ENCODE measurements around the gene PSMA1.

The PSMA1 gene

GRCh38 chr11:14471127-14471526 lies 49.1 kb downstream of the PSMA1 start:
- TF ChIP-seq, protein P1, sequence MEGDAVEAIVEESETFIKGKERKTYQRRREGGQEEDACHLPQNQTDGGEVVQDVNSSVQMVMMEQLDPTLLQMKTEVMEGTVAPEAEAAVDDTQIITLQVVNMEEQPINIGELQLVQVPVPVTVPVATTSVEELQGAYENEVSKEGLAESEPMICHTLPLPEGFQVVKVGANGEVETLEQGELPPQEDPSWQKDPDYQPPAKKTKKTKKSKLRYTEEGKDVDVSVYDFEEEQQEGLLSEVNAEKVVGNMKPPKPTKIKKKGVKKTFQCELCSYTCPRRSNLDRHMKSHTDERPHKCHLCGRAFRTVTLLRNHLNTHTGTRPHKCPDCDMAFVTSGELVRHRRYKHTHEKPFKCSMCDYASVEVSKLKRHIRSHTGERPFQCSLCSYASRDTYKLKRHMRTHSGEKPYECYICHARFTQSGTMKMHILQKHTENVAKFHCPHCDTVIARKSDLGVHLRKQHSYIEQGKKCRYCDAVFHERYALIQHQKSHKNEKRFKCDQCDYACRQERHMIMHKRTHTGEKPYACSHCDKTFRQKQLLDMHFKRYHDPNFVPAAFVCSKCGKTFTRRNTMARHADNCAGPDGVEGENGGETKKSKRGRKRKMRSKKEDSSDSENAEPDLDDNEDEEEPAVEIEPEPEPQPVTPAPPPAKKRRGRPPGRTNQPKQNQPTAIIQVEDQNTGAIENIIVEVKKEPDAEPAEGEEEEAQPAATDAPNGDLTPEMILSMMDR (IDR thresholded peaks at IDR 0.05) = no peak
- no peak for TF ChIP-seq ZFX (IDR thresholded peaks at IDR 0.05; ENCODE audit: borderline replicate concordance)
- H3K27ac ChIP-seq = no peak overlapping the region

DNA sequence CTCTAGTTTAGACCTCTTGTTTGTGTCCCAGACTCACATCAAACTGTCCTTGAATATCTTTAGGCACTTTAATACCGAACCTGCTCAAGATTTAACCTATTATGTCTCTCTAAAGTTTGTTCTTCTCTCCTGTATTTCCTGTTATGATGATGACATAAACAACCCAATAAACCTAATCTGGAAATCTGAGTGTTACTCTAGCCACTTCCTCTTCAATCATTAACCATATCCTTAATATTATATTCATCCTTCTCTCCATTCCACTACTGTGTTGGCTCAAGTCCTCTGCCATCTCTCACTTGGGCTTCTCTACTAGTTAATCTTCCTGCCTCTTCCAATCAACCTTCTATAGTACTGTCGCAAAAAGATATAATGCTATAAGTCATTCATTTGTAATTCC lies 56.6 kb downstream of the PSMA1 start:
- no peak for TF ChIP-seq ZFX (IDR thresholded peaks at IDR 0.05; ENCODE audit: borderline replicate concordance)
- TF ChIP-seq, protein P1 (IDR thresholded peaks at IDR 0.05) = no peak
- H3K27ac ChIP-seq = no peak overlapping the region

GRCh38 chr11:14460147-14460546 lies 60.0 kb downstream of the PSMA1 start:
- no peak for TF ChIP-seq ZFX (IDR thresholded peaks at IDR 0.05; ENCODE audit: borderline replicate concordance)
- TF ChIP-seq, protein P1 (IDR thresholded peaks at IDR 0.05) = no peak
- H3K27ac ChIP-seq = no peak overlapping the region

- TF ChIP-seq ZFX (IDR thresholded peaks at IDR 0.05; ENCODE audit: borderline replicate concordance) = no peak
- TF ChIP-seq, protein P1 (IDR thresholded peaks at IDR 0.05) = no peak
- no peak overlapping the region for H3K27ac ChIP-seq
These were observed 61.8 kb downstream of the PSMA1 start for GRCh38 chr11:14458377-14458776.

DNA sequence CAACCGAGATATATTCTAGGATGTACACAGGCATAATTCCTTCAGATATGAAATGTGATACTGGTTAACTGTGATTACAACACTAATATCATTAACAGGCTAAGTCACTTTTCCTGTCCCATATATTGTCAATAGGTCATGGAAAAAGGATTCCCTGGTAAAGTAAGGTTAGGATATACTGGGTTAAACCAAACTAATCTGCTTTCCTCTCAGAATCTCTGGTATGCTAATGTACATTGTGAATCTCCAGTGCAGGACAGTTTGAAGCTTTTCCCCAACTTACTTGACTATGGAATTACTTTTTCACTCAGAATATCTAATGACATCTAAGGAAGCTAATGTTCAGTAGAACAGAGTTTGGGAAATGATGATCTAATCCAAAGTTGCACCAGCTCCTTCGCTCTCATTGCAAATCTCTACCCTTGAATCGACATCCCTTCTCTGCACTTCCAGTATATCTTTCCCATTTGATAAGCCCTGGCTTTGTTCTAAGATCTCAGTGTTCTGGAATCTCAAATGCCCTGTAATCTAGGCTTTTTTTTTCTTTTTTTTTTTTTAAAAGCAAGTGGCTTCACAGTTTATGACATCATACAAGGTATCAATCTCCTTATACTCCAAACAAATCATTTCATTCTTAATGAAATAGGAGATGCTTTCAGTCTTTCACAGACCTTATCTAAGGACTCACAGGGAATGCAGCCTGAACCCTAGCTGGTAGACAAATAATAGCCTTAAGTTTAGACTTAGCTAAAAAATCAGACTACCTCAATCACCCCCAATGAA lies 64.3 kb downstream of the PSMA1 start:
- no peak overlapping the region for H3K27ac ChIP-seq
- TF ChIP-seq, protein P1 (IDR thresholded peaks at IDR 0.05) = no peak
- no peak for TF ChIP-seq ZFX (IDR thresholded peaks at IDR 0.05; ENCODE audit: borderline replicate concordance)
